IMR-90 (cell line): ENCODE data around the gene CMTR1. TPM values are rescaled to one million over a fixed set of nuclear protein-coding genes. Genes with fewer than 3 reads are reported as not detected.

Experiments
- ATAC-seq: fragments of 200-7000 bp; cut with Tn5 transposase; 2 replicates; pipeline ENCODE4 v1.9.1; 2020; ENCODE audit warnings: low read depth, mild to moderate bottlenecking, moderate library complexity
- BruUV-seq: library from RNA; stranded (reverse); fragments of 400-500 nt; replicated peaks from 2 replicates; lab custom pipeline; 2021; lab: Mats Ljungman, UMichigan
- CTCF ChIA-PET: fragments of 300-600 bp; formaldehyde crosslinking; extraction: SDS; loops from one replicate; lab custom pipeline; 2021; ENCODE audit warnings: antibody characterized with exemption; lab: Yijun Ruan, JAX
- POLR2A ChIA-PET: fragments of 300-600 bp; sonication (Branson Sonifier 250); formaldehyde crosslinking; loops from one replicate; lab custom pipeline; 2022; ENCODE audit warnings: antibody characterized with exemption; ENCODE audit not compliant: unreplicated experiment; lab: Charles Lee
- DNase-seq: peaks from one replicate; pipeline ENCODE4 v3.0.0; 2013
- H2AFZ ChIP-seq: replicated peaks from 2 replicates; pipeline ENCODE3; 2013; ENCODE audit warnings: low read length, mild to moderate bottlenecking; ENCODE audit not compliant: poor library complexity
- H2AK5ac ChIP-seq: 2 replicates; pipeline ENCODE4 v1.6.1; 2013; ENCODE audit warnings: low read depth, low read length, inconsistent platforms
- H2AK9ac ChIP-seq: replicated peaks from 2 replicates; pipeline ENCODE3; 2013; ENCODE audit warnings: mild to moderate bottlenecking, low read depth, low read length, moderate library complexity; ENCODE audit not compliant: poor library complexity
- H2BK120ac ChIP-seq: 2 replicates; pipeline ENCODE4 v1.6.1; 2013; ENCODE audit warnings: low read depth, low read length, inconsistent platforms
- H2BK15ac ChIP-seq: 3 replicates; pipeline ENCODE4 v1.6.1; 2013; ENCODE audit warnings: low read depth, low read length, inconsistent platforms
- H2BK20ac ChIP-seq: 2 replicates; pipeline ENCODE4 v1.6.1; 2013; ENCODE audit warnings: low read depth, mild to moderate bottlenecking, inconsistent platforms, low read length, moderate library complexity
- H2BK5ac ChIP-seq: 2 replicates; pipeline ENCODE4 v1.6.1; 2013; ENCODE audit warnings: mild to moderate bottlenecking, low read depth, low read length, inconsistent platforms; ENCODE audit not compliant: poor library complexity, severe bottlenecking
- H3K14ac ChIP-seq: replicated peaks from 2 replicates; pipeline ENCODE4 v1.6.1; 2013; ENCODE audit warnings: low read depth, low read length, inconsistent platforms
- H3K18ac ChIP-seq: 2 replicates; pipeline ENCODE4 v1.6.1; 2013; ENCODE audit warnings: low read depth, low read length, control low read depth
- H3K23ac ChIP-seq: 2 replicates; pipeline ENCODE4 v1.6.1; 2013; ENCODE audit warnings: low read depth, low read length, inconsistent platforms
- H3K27ac ChIP-seq: 2 replicates; pipeline ENCODE4 v1.5.1; 2013; ENCODE audit warnings: mild to moderate bottlenecking, control low read depth, low read length; ENCODE audit not compliant: insufficient read depth
- H3K27me3 ChIP-seq: 2 replicates; pipeline ENCODE4 v1.6.1; 2013; ENCODE audit warnings: low read length; ENCODE audit not compliant: control insufficient read depth, insufficient read depth
- H3K36me3 ChIP-seq: 2 replicates; pipeline ENCODE4 v1.6.1; 2013; ENCODE audit warnings: low read length, mixed read lengths; ENCODE audit not compliant: control insufficient read depth, insufficient read depth
- H3K4ac ChIP-seq: 2 replicates; pipeline ENCODE4 v1.6.1; 2013; ENCODE audit warnings: low read depth, low read length, inconsistent platforms
- H3K4me1 ChIP-seq: 2 replicates; pipeline ENCODE4 v1.6.1; 2013; ENCODE audit warnings: low read length, mixed read lengths; ENCODE audit not compliant: control insufficient read depth, insufficient read depth
- H3K4me2 ChIP-seq: 2 replicates; pipeline ENCODE4 v1.6.1; 2013; ENCODE audit warnings: low read depth, mild to moderate bottlenecking, control low read depth, low read length, moderate library complexity
- H3K4me3 ChIP-seq: 2 replicates; pipeline ENCODE4 v1.5.1; 2013; ENCODE audit warnings: low read depth, mild to moderate bottlenecking, control low read depth, low read length, moderate library complexity; ENCODE audit not compliant: insufficient read depth
- H3K56ac ChIP-seq: 2 replicates; pipeline ENCODE4 v1.6.1; 2013; ENCODE audit warnings: low read length, inconsistent platforms; ENCODE audit not compliant: insufficient read depth; ENCODE audit errors: extremely low read depth
- H3K79me1 ChIP-seq, 2 experiments: 2 replicates each; pipeline ENCODE4 v1.6.1; 2013; ENCODE audit warnings: low read length in 2 of 2, inconsistent platforms in 1 of 2, low read depth in 1 of 2
- H3K9ac ChIP-seq: 2 replicates; pipeline ENCODE4 v1.6.1; 2013; ENCODE audit warnings: low read depth, low read length, control low read depth
- H3K9me1 ChIP-seq: 2 replicates; pipeline ENCODE4 v1.6.1; 2013; ENCODE audit warnings: low read length, inconsistent platforms; ENCODE audit not compliant: insufficient read depth
- H3K9me3 ChIP-seq: 2 replicates; pipeline ENCODE4 v1.6.1; 2013; ENCODE audit warnings: low read length; ENCODE audit not compliant: control insufficient read depth, insufficient read depth
- H4K20me1 ChIP-seq: 2 replicates; pipeline ENCODE4 v1.6.1; 2013; ENCODE audit warnings: low read length, inconsistent platforms; ENCODE audit not compliant: insufficient read depth
- H4K5ac ChIP-seq: 2 replicates; pipeline ENCODE4 v1.6.1; 2013; ENCODE audit warnings: mild to moderate bottlenecking, low read depth, low read length, control low read depth
- H4K8ac ChIP-seq, 2 experiments: 2 replicates each; pipeline ENCODE4 v1.6.1; 2013; ENCODE audit warnings: low read depth in 2 of 2, low read length in 2 of 2, control low read depth in 1 of 2, inconsistent platforms in 1 of 2
- H4K91ac ChIP-seq: 2 replicates; pipeline ENCODE4 v1.6.1; 2013; ENCODE audit warnings: low read depth, low read length, inconsistent platforms; ENCODE audit not compliant: insufficient read depth
- CEBPB ChIP-seq: IDR thresholded peaks from 2 replicates; pipeline ENCODE4 v1.6.1; 2012; ENCODE audit warnings: low read depth, low read length, improper control_type of control experiment
- FOS ChIP-seq: fragments of 150-350 bp; IDR thresholded peaks from 2 replicates; pipeline ENCODE4 v1.6.1; 2016; ENCODE audit warnings: low read depth, low read length
- MAFK ChIP-seq: IDR thresholded peaks from 2 replicates; pipeline ENCODE4 v1.6.1; 2012; ENCODE audit warnings: low read depth, low read length, improper control_type of control experiment
- MAZ ChIP-seq: IDR thresholded peaks from 2 replicates; pipeline ENCODE4 v1.6.1; 2012; ENCODE audit warnings: low read depth, mild to moderate bottlenecking, low read length, improper control_type of control experiment, moderate library complexity, borderline replicate concordance
- NFE2L2 ChIP-seq: fragments of 150-350 bp; IDR thresholded peaks from 2 replicates; pipeline ENCODE4 v1.6.1; 2016; ENCODE audit warnings: low read depth, mild to moderate bottlenecking, low read length
- POLR2A ChIP-seq: IDR thresholded peaks from 2 replicates; pipeline ENCODE4 v1.6.1; 2012; ENCODE audit warnings: mild to moderate bottlenecking, low read depth, low read length
- RAD21 ChIP-seq: IDR thresholded peaks from 2 replicates; pipeline ENCODE4 v1.6.1; 2012; ENCODE audit warnings: low read length, improper control_type of control experiment
- RCOR1 ChIP-seq: IDR thresholded peaks from 2 replicates; pipeline ENCODE4 v1.6.1; 2012; ENCODE audit warnings: mild to moderate bottlenecking, low read length, improper control_type of control experiment; ENCODE audit not compliant: insufficient replicate concordance
- RFX5 ChIP-seq: IDR thresholded peaks from 2 replicates; pipeline ENCODE4 v1.8.0; 2012; ENCODE audit warnings: low read depth, mild to moderate bottlenecking, low read length, moderate library complexity
- SMC3 ChIP-seq: fragments of 150-350 bp; IDR thresholded peaks from 2 replicates; pipeline ENCODE4 v1.6.1; 2016; ENCODE audit warnings: low read depth, mild to moderate bottlenecking, antibody characterized with exemption, low read length, moderate library complexity
- WGBS, 2 experiments: methylation state at CpG; one replicate each; pipeline versions ENCODE4 v1.1.5 to v1.1.7; 2013; ENCODE audit warnings: missing lambda C conversion rate in 2 of 2; ENCODE audit not compliant: insufficient read length in 1 of 2; ENCODE audit errors: extremely low coverage in 2 of 2; 5-methylcytosine and 5-hydroxymethylcytosine counted together
- dilution Hi-C: fragments of 300-500 bp; cut with HindIII; formaldehyde crosslinking; loops from one replicate; pipeline ENCODE4 v1.14.3; 2018; ENCODE audit warnings: low sequenced_read_pairs; ENCODE audit not compliant: unreplicated experiment
- in situ Hi-C: fragments of 300-500 bp; cut with MboI; formaldehyde crosslinking; loops from 3 replicates; pipeline ENCODE4 v1.14.3; 2019; ENCODE audit warnings: low sequenced_read_pairs, inconsistent platforms, mixed read lengths
- intact Hi-C: fragments of 100-400 bp; cut with micrococcal nuclease; formaldehyde crosslinking; loops from 2 replicates; pipeline ENCODE4 v1.10.0; 2022
- polyA plus RNA-seq, 3 experiments: library from polyadenylated mRNA; depleted of rRNA; stranded (reverse); fragments of >200 nt; gene quantifications; 2 replicates each; pipeline ENCODE4 v1.2.3, GENCODE V29; 2012; ENCODE audit warnings: low replicate concordance in 1 of 3
- total RNA-seq: library from RNA; depleted of rRNA; stranded (reverse); fragments of >200 nt; gene quantifications from 2 replicates; pipeline ENCODE4 v1.2.3, GENCODE V29; 2012
- TF ChIP-seq, protein P1 (sequence below): conservative IDR thresholded peaks from 2 replicates; pipeline ENCODE4 v1.5.1; 2012; ENCODE audit warnings: mild to moderate bottlenecking, low read depth, low read length, improper control_type of control experiment
- TF ChIP-seq, protein P2 (sequence below): fragments of 150-350 bp; IDR thresholded peaks from 2 replicates; pipeline ENCODE4 v1.6.1; 2016; ENCODE audit warnings: low read depth, mild to moderate bottlenecking, low read length, moderate library complexity, borderline replicate concordance

CMTR1 gene
- total and polyA plus RNA-seq, 2 of the 4 experiments (the other 2 are of a cell fraction), result 22.6 to 30.1 TPM

GRCh38 chr6:37399795-37400490 is 33.1 kb upstream of the CMTR1 start:
- Histone ChIP-seq H4K8ac (no peak overlapping the region), H3K14ac (no peak overlapping the region), H3K4me3 (no peak overlapping the region), H3K4me1 (no peaks in the 10 kb centered on the region), H3K23ac (no peak overlapping the region), H3K79me1 (no peaks in the 10 kb centered on the region), H3K4ac (no peak overlapping the region), H3K4me2 (no peak overlapping the region), H3K18ac (no peak overlapping the region), H2AK5ac (no peak overlapping the region), H3K27ac (no peak overlapping the region), H2BK15ac (no peak overlapping the region), H3K9ac (no peak overlapping the region), H3K9me1 (no peaks in the 10 kb centered on the region), H3K36me3 (no peaks in the 10 kb centered on the region), H4K91ac (no peak overlapping the region), H2AK9ac (no peak overlapping the region), H3K9me3 (no peaks in the 10 kb centered on the region), H2BK120ac (no peak overlapping the region), H2BK5ac (no peak overlapping the region), H2BK20ac (no peak overlapping the region), H3K56ac (no peak overlapping the region), H4K5ac (no peak overlapping the region), H4K20me1 (no peaks in the 10 kb centered on the region), H3K27me3 (peaks cover 16% of the 10 kb centered on the region), H2AFZ (no peak overlapping the region)
- BruUV-seq, result no TSS peak
- POLR2A ChIA-PET, result no interaction called here
- TF ChIP-seq, protein P1, sequence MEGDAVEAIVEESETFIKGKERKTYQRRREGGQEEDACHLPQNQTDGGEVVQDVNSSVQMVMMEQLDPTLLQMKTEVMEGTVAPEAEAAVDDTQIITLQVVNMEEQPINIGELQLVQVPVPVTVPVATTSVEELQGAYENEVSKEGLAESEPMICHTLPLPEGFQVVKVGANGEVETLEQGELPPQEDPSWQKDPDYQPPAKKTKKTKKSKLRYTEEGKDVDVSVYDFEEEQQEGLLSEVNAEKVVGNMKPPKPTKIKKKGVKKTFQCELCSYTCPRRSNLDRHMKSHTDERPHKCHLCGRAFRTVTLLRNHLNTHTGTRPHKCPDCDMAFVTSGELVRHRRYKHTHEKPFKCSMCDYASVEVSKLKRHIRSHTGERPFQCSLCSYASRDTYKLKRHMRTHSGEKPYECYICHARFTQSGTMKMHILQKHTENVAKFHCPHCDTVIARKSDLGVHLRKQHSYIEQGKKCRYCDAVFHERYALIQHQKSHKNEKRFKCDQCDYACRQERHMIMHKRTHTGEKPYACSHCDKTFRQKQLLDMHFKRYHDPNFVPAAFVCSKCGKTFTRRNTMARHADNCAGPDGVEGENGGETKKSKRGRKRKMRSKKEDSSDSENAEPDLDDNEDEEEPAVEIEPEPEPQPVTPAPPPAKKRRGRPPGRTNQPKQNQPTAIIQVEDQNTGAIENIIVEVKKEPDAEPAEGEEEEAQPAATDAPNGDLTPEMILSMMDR, result no peak
- TF ChIP-seq RCOR1, result no peak
- no peak for TF ChIP-seq SMC3
- TF ChIP-seq POLR2A, result no peak
- TF ChIP-seq RFX5, result no peak
- no peak for TF ChIP-seq FOS
- TF ChIP-seq MAZ, result no peak
- no peak for TF ChIP-seq MAFK
- TF ChIP-seq CEBPB, result no peak
- TF ChIP-seq NFE2L2, result no peak
- TF ChIP-seq RAD21, result no peak
- TF ChIP-seq, protein P2, sequence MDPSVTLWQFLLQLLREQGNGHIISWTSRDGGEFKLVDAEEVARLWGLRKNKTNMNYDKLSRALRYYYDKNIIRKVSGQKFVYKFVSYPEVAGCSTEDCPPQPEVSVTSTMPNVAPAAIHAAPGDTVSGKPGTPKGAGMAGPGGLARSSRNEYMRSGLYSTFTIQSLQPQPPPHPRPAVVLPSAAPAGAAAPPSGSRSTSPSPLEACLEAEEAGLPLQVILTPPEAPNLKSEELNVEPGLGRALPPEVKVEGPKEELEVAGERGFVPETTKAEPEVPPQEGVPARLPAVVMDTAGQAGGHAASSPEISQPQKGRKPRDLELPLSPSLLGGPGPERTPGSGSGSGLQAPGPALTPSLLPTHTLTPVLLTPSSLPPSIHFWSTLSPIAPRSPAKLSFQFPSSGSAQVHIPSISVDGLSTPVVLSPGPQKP, result no peak
- intact Hi-C loops (no loop called here), dilution Hi-C loops (no loop called here), in situ Hi-C loops (no loop called here)
- CTCF ChIA-PET, result no interaction called here
- ATAC-seq (no peak), DNase-seq (no peak)
- WGBS, 2 experiments, result 70% methylated on average over 2 of the region's 4 CpGs; no CpG with 5 or more reads in 1 of the 2 experiments
